ENCODE data around the gene DLG2.

GRCh38 chr11:84137505-84137904 lies 1489.6 kb downstream of the DLG2 start:
- TF ChIP-seq CTCF (IDR thresholded peaks at IDR 0.05) (no peak), POLR2AphosphoS5 (IDR thresholded peaks at IDR 0.05) (no peak), POLR2A (IDR thresholded peaks at IDR 0.05) (no peak), EP300 (IDR thresholded peaks at IDR 0.05) (no peak)

Measured in sigmoid colon (tissue), 4 donors.